ENCODE results near the gene HMG20B.

Gene HMG20B

GRCh38 chr19:3586707-3587346, 14.1 kb downstream of the HMG20B start:
- no peak overlapping the region for H3K27ac ChIP-seq (replicated peaks)
- TF ChIP-seq, protein P1, sequence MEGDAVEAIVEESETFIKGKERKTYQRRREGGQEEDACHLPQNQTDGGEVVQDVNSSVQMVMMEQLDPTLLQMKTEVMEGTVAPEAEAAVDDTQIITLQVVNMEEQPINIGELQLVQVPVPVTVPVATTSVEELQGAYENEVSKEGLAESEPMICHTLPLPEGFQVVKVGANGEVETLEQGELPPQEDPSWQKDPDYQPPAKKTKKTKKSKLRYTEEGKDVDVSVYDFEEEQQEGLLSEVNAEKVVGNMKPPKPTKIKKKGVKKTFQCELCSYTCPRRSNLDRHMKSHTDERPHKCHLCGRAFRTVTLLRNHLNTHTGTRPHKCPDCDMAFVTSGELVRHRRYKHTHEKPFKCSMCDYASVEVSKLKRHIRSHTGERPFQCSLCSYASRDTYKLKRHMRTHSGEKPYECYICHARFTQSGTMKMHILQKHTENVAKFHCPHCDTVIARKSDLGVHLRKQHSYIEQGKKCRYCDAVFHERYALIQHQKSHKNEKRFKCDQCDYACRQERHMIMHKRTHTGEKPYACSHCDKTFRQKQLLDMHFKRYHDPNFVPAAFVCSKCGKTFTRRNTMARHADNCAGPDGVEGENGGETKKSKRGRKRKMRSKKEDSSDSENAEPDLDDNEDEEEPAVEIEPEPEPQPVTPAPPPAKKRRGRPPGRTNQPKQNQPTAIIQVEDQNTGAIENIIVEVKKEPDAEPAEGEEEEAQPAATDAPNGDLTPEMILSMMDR (IDR thresholded peaks at IDR 0.05; ENCODE audit: insufficient read depth, low read length), result no peak
- H3K4me3 ChIP-seq (replicated peaks; ENCODE audit: insufficient read depth, low read length), result no peak overlapping the region
- peaks cover 10% of the 10 kb centered on the region for H3K27me3 ChIP-seq (ENCODE audit: insufficient read depth, poor library complexity, severe bottlenecking)
- DNase-seq (ENCODE audit: low read depth in 1 of 2, low spot score in 1 of 2), result no peak

GRCh38 chr19:3589439-3589838, 16.7 kb downstream of the HMG20B start:
- no peak for TF ChIP-seq POLR2AphosphoS5 (IDR thresholded peaks at IDR 0.05; ENCODE audit: low read depth)
- H3K4me3 ChIP-seq (replicated peaks; ENCODE audit: insufficient read depth, low read length), result no peak overlapping the region
- no peak overlapping the region for H3K27ac ChIP-seq (replicated peaks)
- H3K27me3 ChIP-seq (ENCODE audit: insufficient read depth, poor library complexity, severe bottlenecking), result peaks cover 12% of the 10 kb centered on the region
- no peak for DNase-seq (ENCODE audit: low read depth in 1 of 2, low spot score in 1 of 2)

DNA sequence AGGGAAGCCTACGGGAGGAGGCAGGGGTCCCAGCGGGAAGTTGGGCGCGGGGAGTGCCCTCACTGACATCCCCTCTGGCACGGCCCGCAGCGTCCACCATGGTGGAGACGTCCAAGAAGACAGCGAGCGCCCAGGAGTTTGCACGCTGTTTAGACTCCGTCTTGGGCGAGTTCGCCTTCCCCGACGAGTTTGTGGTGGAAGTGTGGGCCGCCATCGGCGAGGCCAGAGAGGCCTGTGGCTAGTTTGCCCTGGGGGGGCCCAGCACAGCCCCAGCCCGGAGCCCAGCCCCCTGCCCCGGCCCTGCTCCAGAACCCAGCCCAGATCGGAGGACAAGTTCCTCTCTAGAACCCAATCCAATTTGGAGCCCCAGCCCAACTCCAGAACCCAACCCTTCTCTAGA, 17.2 kb downstream of the HMG20B start:
- peaks cover 12% of the 10 kb centered on the region for H3K27me3 ChIP-seq (ENCODE audit: insufficient read depth, poor library complexity, severe bottlenecking)
- H3K27ac ChIP-seq (replicated peaks), result no peak overlapping the region
- H3K4me3 ChIP-seq (replicated peaks; ENCODE audit: insufficient read depth, low read length), result no peak overlapping the region
- TF ChIP-seq, protein P2, sequence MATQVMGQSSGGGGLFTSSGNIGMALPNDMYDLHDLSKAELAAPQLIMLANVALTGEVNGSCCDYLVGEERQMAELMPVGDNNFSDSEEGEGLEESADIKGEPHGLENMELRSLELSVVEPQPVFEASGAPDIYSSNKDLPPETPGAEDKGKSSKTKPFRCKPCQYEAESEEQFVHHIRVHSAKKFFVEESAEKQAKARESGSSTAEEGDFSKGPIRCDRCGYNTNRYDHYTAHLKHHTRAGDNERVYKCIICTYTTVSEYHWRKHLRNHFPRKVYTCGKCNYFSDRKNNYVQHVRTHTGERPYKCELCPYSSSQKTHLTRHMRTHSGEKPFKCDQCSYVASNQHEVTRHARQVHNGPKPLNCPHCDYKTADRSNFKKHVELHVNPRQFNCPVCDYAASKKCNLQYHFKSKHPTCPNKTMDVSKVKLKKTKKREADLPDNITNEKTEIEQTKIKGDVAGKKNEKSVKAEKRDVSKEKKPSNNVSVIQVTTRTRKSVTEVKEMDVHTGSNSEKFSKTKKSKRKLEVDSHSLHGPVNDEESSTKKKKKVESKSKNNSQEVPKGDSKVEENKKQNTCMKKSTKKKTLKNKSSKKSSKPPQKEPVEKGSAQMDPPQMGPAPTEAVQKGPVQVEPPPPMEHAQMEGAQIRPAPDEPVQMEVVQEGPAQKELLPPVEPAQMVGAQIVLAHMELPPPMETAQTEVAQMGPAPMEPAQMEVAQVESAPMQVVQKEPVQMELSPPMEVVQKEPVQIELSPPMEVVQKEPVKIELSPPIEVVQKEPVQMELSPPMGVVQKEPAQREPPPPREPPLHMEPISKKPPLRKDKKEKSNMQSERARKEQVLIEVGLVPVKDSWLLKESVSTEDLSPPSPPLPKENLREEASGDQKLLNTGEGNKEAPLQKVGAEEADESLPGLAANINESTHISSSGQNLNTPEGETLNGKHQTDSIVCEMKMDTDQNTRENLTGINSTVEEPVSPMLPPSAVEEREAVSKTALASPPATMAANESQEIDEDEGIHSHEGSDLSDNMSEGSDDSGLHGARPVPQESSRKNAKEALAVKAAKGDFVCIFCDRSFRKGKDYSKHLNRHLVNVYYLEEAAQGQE (IDR thresholded peaks at IDR 0.05; ENCODE audit: insufficient replicate concordance, low read depth), result no peak
- TF ChIP-seq, protein P1 (IDR thresholded peaks at IDR 0.05; ENCODE audit: insufficient read depth, low read length), result no peak
- TF ChIP-seq GABPA (IDR thresholded peaks at IDR 0.05; ENCODE audit: low read depth), result no peak
- TF ChIP-seq SPI1 (IDR thresholded peaks at IDR 0.05; ENCODE audit: borderline replicate concordance, low read depth), result no peak
- no peak for TF ChIP-seq POLR2AphosphoS5 (IDR thresholded peaks at IDR 0.05; ENCODE audit: low read depth)
- no peak for DNase-seq (ENCODE audit: low read depth in 1 of 2, low spot score in 1 of 2)

- no peak overlapping the region for H3K27ac ChIP-seq (replicated peaks)
- TF ChIP-seq, protein P1 (IDR thresholded peaks at IDR 0.05; ENCODE audit: insufficient read depth, low read length), result no peak
- TF ChIP-seq GABPA (IDR thresholded peaks at IDR 0.05; ENCODE audit: low read depth) (no peak), POLR2AphosphoS5 (IDR thresholded peaks at IDR 0.05; ENCODE audit: low read depth) (no peak)
- TF ChIP-seq, protein P2 (IDR thresholded peaks at IDR 0.05; ENCODE audit: insufficient replicate concordance, low read depth), result peak; percentile 29
These were observed 18.4 kb downstream of the HMG20B start for GRCh38 chr19:3590991-3591659.

More at GRCh38 chr19:3590991-3591659, 18.4 kb downstream of the HMG20B start:
- Histone ChIP-seq H3K4me3 (replicated peaks; ENCODE audit: insufficient read depth, low read length) (no peak overlapping the region), H3K27me3 (ENCODE audit: insufficient read depth, poor library complexity, severe bottlenecking) (peaks cover 3% of the 10 kb centered on the region)
- DNase-seq (ENCODE audit: low read depth in 1 of 2, low spot score in 1 of 2), result no peak

All from HL-60 (cell line).